GM12872 (cell line): ENCODE results near the gene GJB6.

Experiments
- CTCF ChIP-seq: IDR thresholded peaks from 3 replicates; pipeline ENCODE4 v1.5.1; 2011; ENCODE audit warnings: low read depth, mild to moderate bottlenecking, low read length, moderate library complexity; ENCODE audit not compliant: insufficient read depth

GJB6 gene

DNA sequence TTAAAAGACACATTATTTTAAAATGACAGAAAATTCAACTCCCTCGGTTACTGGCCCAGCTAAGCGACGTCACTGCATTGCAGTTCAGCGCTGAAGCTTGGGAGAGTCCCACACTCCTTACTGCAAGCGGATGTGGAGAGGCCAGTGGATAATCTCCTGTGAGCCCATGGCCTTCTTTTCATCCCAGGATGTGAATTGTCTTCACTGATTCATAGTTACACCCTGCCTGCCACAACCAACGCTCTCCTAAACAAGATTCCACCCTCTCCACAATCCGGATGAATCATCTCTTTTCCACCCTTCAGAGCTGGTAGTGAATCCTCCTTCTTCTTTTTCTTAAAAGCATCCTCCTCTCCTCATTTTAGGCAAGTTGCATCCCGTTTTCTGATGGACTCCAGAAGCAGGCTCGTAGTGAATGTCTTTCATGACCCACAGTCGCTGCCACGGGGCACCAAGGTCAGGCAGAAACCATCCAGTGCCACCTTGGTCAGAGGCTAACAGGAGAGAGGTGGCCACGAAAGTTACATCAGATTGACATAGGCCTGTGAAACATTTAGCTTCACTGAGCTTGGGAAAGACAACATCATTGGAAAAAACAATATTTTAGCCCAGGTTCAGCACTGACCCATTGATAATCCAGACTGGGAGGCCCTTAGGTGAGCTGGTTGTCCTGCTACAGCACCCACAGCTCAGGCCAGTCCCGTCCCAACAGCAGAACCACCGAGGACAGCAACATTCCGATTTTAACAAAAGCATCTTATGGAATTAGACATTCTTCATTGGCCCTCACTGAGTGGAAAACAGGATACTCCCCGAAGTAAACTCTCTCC is 41.4 kb downstream of the GJB6 start:
- TF ChIP-seq CTCF: no peak

DNA sequence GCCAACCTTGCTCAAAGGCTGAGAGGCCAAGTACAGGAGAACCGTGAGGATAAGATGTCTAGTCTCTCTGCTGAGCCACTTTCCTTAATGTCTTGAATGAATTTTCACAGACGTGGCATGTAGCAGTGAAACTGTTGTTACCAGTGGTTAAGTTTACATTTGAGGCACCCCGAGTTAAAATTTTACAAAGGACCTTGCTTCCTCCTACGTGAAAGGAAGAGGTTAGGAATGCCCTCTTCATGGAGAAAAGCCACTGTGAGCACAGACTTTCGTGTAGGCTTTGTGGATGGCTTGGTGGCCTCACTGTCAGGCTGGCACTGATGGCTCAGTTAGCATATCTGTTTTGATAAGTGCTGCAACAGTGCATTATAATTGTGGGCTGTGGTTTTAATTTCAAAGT is 42.0 kb downstream of the GJB6 start:
- TF ChIP-seq CTCF: no peak

DNA sequence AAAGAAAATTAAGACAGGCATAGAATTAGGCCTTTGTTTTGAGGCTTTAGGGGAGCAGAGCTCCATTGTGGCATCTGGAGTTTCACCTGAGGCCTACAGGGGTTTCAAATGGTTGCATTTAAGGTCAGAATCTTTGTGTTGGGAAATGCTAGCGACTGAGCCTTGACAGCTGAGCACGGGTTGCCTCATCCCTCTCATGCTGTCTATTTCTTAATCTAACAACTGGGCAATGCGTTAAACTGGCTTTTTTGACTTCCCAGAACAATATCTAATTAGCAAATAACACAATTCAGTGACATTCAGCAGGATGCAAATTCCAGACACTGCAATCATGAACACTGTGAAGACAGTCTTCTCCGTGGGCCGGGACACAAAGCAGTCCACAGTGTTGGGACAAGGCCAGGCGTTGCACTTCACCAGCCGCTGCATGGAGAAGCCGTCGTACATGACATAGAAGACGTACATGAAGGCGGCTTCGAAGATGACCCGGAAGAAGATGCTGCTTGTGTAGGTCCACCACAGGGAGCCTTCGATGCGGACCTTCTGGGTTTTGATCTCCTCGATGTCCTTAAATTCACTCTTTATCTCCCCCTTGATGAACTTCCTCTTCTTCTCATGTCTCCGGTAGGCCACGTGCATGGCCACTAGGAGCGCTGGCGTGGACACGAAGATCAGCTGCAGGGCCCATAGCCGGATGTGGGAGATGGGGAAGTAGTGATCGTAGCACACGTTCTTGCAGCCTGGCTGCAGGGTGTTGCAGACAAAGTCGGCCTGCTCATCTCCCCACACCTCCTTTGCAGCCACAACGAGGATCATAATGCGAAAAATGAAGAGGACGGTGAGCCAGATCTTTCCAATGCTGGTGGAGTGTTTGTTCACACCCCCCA is 43.2 kb downstream of the GJB6 start:
- TF ChIP-seq CTCF: peak; percentile 49

DNA sequence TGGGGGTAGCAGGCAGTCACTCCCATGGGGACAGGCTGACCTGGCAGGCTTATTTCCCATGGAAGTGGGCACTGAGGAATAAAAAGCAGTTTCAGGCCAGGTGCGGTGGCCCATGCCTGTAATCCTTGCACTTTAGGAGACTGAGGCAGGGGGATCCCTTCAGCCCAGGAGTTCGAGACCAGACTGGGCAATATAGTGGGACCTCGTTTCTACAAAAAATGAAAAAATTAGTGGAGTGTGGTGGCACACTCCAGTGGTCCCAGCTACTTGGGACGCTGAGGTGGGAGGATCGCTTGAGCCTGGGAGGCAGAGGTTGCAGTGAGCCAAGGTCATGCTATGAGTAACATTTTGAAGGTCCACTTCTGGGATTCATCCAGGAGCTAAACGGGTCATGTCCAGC is 45.3 kb downstream of the GJB6 start:
- no peak for TF ChIP-seq CTCF

GRCh38 chr13:20185366-20186056 is 46.6 kb downstream of the GJB6 start:
- no peak for TF ChIP-seq CTCF

DNA sequence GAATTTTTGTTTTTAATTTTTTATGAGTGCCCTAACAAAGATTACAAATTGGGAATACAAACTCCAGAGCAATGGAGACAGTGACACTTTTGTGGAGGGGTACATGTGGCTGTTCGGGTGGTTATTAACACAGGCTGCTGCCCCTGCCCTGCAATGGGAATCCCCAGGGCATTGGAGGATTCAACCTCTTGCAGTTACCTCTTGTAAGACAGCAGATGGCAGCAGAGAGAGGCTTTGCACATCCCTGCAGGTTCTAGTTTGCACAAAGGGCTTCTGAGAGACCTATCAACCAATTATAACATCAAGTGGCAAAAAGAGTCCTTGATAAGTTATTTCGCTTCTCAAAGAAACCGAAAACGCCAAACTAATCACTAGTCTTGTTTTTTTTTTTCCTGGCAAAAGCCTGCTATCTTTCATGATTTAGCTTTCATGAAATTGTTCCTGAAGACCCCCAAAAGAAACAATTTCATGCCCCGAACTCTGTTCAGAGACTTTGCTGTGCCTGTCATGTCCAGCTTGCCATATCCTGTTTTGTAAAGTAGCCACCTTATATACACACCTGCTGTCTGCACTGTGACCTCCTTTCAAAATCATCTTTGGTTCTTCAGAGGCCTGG is 49.8 kb downstream of the GJB6 start:
- TF ChIP-seq CTCF: peak; percentile 90

- TF ChIP-seq CTCF: no peak
Observed at GRCh38 chr13:20181188-20181587, 50.9 kb downstream of the GJB6 start.
